Activated CD4-positive, alpha-beta memory T cell treated with anti-CD3 and anti-CD28 coated beads for 36 hours (primary cell): Measurements from ENCODE around the gene INSYN2A. TPM values are rescaled to one million over a fixed set of nuclear protein-coding genes. Genes with fewer than 3 reads are reported as not detected.

ENCODE experiments used
- CTCF ChIA-PET: fragments of 350-600 bp; sonication (Branson Sonifier 250); formaldehyde crosslinking; loops from one replicate; lab custom pipeline; 2021; ENCODE audit warnings: antibody characterized with exemption, inconsistent platforms; lab: Charles Lee
- POLR2A ChIA-PET: fragments of 350-600 bp; sonication (Branson Sonifier 250); formaldehyde crosslinking; loops from one replicate; lab custom pipeline; 2021; ENCODE audit warnings: antibody characterized with exemption; lab: Charles Lee
- DNase-seq: peaks from one replicate; pipeline ENCODE4 v3.0.0-alpha.2; 2020
- H3K27ac Mint-ChIP-seq: one replicate; pipeline ENCODE4 v1.8.0; 2021; ENCODE audit warnings: mixed read lengths
- H3K27me3 Mint-ChIP-seq: one replicate; pipeline ENCODE4 v1.8.0; 2021; ENCODE audit warnings: mixed read lengths
- H3K36me3 Mint-ChIP-seq: one replicate; pipeline ENCODE4 v1.8.0; 2021; ENCODE audit warnings: mixed read lengths
- H3K4me1 Mint-ChIP-seq: one replicate; pipeline ENCODE4 v1.8.0; 2021; ENCODE audit warnings: low read depth, mixed read lengths
- H3K4me3 Mint-ChIP-seq: one replicate; pipeline ENCODE4 v1.8.0; 2021; ENCODE audit warnings: mild to moderate bottlenecking, mixed read lengths
- H3K9me3 Mint-ChIP-seq: one replicate; pipeline ENCODE4 v1.8.0; 2021; ENCODE audit warnings: mixed read lengths
- intact Hi-C: fragments of 100-400 bp; cut with micrococcal nuclease; formaldehyde crosslinking; loops from one replicate; pipeline ENCODE4 v1.15.1; 2023
- total RNA-seq, 2 experiments: library from RNA; stranded (reverse); gene quantifications; one replicate each; pipeline ENCODE4 v1.2.3, GENCODE V29; 2021

Gene INSYN2A
- total RNA-seq, 2 experiments from 2014 or later: not detected

- no peaks in the 10 kb centered on the region for H3K4me1 Mint-ChIP-seq
- no peaks in the 10 kb centered on the region for H3K9me3 Mint-ChIP-seq
- no peak overlapping the region for H3K4me3 Mint-ChIP-seq
- DNase-seq: no peak
- ChIA-PET POLR2A (no interaction called here), CTCF (no interaction called here)
- H3K27me3 Mint-ChIP-seq: peaks cover 5% of the 10 kb centered on the region
- no peak overlapping the region for H3K27ac Mint-ChIP-seq
- intact Hi-C loops: no loop called here
- no peaks in the 10 kb centered on the region for H3K36me3 Mint-ChIP-seq
Measured at GRCh38 chr10:127148066-127148932, 48.1 kb downstream of the INSYN2A start.

GRCh38 chr10:127146661-127147060, 49.7 kb downstream of the INSYN2A start:
- H3K27ac Mint-ChIP-seq: no peak overlapping the region
- intact Hi-C loops: no loop called here
- H3K4me3 Mint-ChIP-seq: no peak overlapping the region
- no peaks in the 10 kb centered on the region for H3K4me1 Mint-ChIP-seq
- no peaks in the 10 kb centered on the region for H3K36me3 Mint-ChIP-seq
- no peaks in the 10 kb centered on the region for H3K9me3 Mint-ChIP-seq
- ChIA-PET POLR2A (no interaction called here), CTCF (no interaction called here)
- peaks cover 5% of the 10 kb centered on the region for H3K27me3 Mint-ChIP-seq
- no peak for DNase-seq
